Activated T-helper 17 cell treated with anti-CD3 and anti-CD28 coated beads, Interleukin-2, amount 50 U/mL, for 72 hours (primary cell): ENCODE data around the gene TCN1. TPM values are rescaled to one million over a fixed set of nuclear protein-coding genes. Genes with fewer than 3 reads are reported as not detected.
A peak's percentile ranks its signal among the peaks of the same experiment; 100 is the strongest.
"Not testable (repeated sequence)": the region's sequence is repeated elsewhere in the genome, so short reads cannot be mapped to it uniquely, and the experiment has no call there.

Experiments
- ATAC-seq: fragments of 150-1000 bp; cut with Tn5 transposase; replicated peaks from 2 replicates; pipeline ENCODE4 v1.10.0; 2021; ENCODE audit warnings: mild to moderate bottlenecking, moderate library complexity
- H3K27ac Mint-ChIP-seq: one replicate; pipeline ENCODE4 v1.8.0; 2022; ENCODE audit warnings: mixed read lengths
- H3K27me3 Mint-ChIP-seq: one replicate; pipeline ENCODE4 v1.8.0; 2022; ENCODE audit warnings: mixed read lengths
- H3K36me3 Mint-ChIP-seq: one replicate; pipeline ENCODE4 v1.8.0; 2022; ENCODE audit warnings: low read depth, mild to moderate bottlenecking, mixed read lengths
- H3K4me1 Mint-ChIP-seq: one replicate; pipeline ENCODE4 v1.8.0; 2022; ENCODE audit warnings: mixed read lengths
- H3K4me3 Mint-ChIP-seq: one replicate; pipeline ENCODE4 v1.8.0; 2022; ENCODE audit warnings: mild to moderate bottlenecking, mixed read lengths
- H3K9me3 Mint-ChIP-seq: one replicate; pipeline ENCODE4 v1.8.0; 2022; ENCODE audit warnings: mixed read lengths
- total RNA-seq, 2 donors: library from RNA; stranded (reverse); gene quantifications; one replicate each; pipeline ENCODE4 v1.2.3, GENCODE V29; 2022

Gene TCN1
- total RNA-seq, 2 donors from 2014 or later: not detected

GRCh38 chr11:59845399-59845798 is 20.9 kb downstream of the TCN1 start, which contains the start of gene CBLIF:
Gene CBLIF (minus strand): TSS chr11:59845499. CDS start chr11:59845453, 46 bp downstream.
- H3K4me3 Mint-ChIP-seq: no peak within 1 kb of the TSS
- H3K27me3 Mint-ChIP-seq: peaks cover 3% of the 10 kb centered on the region
- no peak within 1 kb of the TSS for H3K27ac Mint-ChIP-seq
- no peaks in the 10 kb centered on the region for H3K36me3 Mint-ChIP-seq
- ATAC-seq: no peak
- no peaks in the 10 kb centered on the region for H3K9me3 Mint-ChIP-seq
- H3K4me1 Mint-ChIP-seq: no peaks in the 10 kb centered on the region

- H3K36me3 Mint-ChIP-seq: no peaks in the 10 kb centered on the region
- ATAC-seq: no peak
- H3K27me3 Mint-ChIP-seq: peaks cover 8% of the 10 kb centered on the region
- H3K4me1 Mint-ChIP-seq: no peaks in the 10 kb centered on the region
- no peaks in the 10 kb centered on the region for H3K9me3 Mint-ChIP-seq
- no peak overlapping the region for H3K4me3 Mint-ChIP-seq
- H3K27ac Mint-ChIP-seq: no peak overlapping the region
Observed at GRCh38 chr11:59842316-59842715, 24.0 kb downstream of the TCN1 start.

- Mint-ChIP-seq H3K9me3 (no peaks in the 10 kb centered on the region), H3K27ac (no peak overlapping the region), H3K27me3 (peaks cover 6% of the 10 kb centered on the region), H3K4me3 (no peak overlapping the region), H3K4me1 (no peaks in the 10 kb centered on the region), H3K36me3 (no peaks in the 10 kb centered on the region)
- no peak for ATAC-seq
Observed at GRCh38 chr11:59841514-59841913, 24.8 kb downstream of the TCN1 start.

- H3K9me3 Mint-ChIP-seq: no peaks in the 10 kb centered on the region
- peaks cover 7% of the 10 kb centered on the region for H3K27me3 Mint-ChIP-seq
- H3K36me3 Mint-ChIP-seq: no peaks in the 10 kb centered on the region
Observed at GRCh38 chr11:59839615-59840014, 26.7 kb downstream of the TCN1 start.

GRCh38 chr11:59833602-59834001 is 32.7 kb downstream of the TCN1 start:
- Mint-ChIP-seq H3K4me3 (no peak overlapping the region), H3K9me3 (no peaks in the 10 kb centered on the region), H3K27ac (no peak overlapping the region), H3K4me1 (no peaks in the 10 kb centered on the region), H3K27me3 (peaks cover 8% of the 10 kb centered on the region), H3K36me3 (no peaks in the 10 kb centered on the region)
- no peak for ATAC-seq

More at GRCh38 chr11:59839615-59840014, 26.7 kb downstream of the TCN1 start:
- Mint-ChIP-seq H3K27ac (no peak overlapping the region), H3K4me1 (no peaks in the 10 kb centered on the region), H3K4me3 (no peak overlapping the region)
- no peak for ATAC-seq

GRCh38 chr11:59829358-59829757 is 36.9 kb downstream of the TCN1 start:
- Mint-ChIP-seq H3K4me3 (no peak overlapping the region), H3K4me1 (no peaks in the 10 kb centered on the region), H3K9me3 (no peaks in the 10 kb centered on the region), H3K27me3 (no peaks in the 10 kb centered on the region), H3K27ac (no peak overlapping the region), H3K36me3 (no peaks in the 10 kb centered on the region)
- no peak for ATAC-seq

- peak; percentile 60 for ATAC-seq
- H3K9me3 Mint-ChIP-seq: no peaks in the 10 kb centered on the region
- no peak overlapping the region for H3K4me3 Mint-ChIP-seq
- no peaks in the 10 kb centered on the region for H3K27me3 Mint-ChIP-seq
- H3K4me1 Mint-ChIP-seq: peaks cover 5% of the 10 kb centered on the region
- no peaks in the 10 kb centered on the region for H3K36me3 Mint-ChIP-seq
- no peak overlapping the region for H3K27ac Mint-ChIP-seq
Observed at GRCh38 chr11:59822989-59823566, 43.2 kb downstream of the TCN1 start.

- Mint-ChIP-seq H3K4me3 (no peak overlapping the region), H3K27me3 (no peaks in the 10 kb centered on the region), H3K27ac (no peak overlapping the region), H3K4me1 (peaks cover 5% of the 10 kb centered on the region), H3K36me3 (no peaks in the 10 kb centered on the region), H3K9me3 (no peaks in the 10 kb centered on the region)
- no peak for ATAC-seq
Observed at GRCh38 chr11:59818572-59818971, 47.7 kb downstream of the TCN1 start.

GRCh38 chr11:59816434-59816833 is 49.9 kb downstream of the TCN1 start:
- not testable (repeated sequence) for H3K36me3 Mint-ChIP-seq, H3K9me3 Mint-ChIP-seq, H3K27ac Mint-ChIP-seq, ATAC-seq, H3K4me1 Mint-ChIP-seq, H3K4me3 Mint-ChIP-seq, H3K27me3 Mint-ChIP-seq

GRCh38 chr11:59815754-59816153 is 50.5 kb downstream of the TCN1 start:
- no peaks in the 10 kb centered on the region for H3K27me3 Mint-ChIP-seq
- no peak overlapping the region for H3K4me3 Mint-ChIP-seq
- H3K4me1 Mint-ChIP-seq: no peaks in the 10 kb centered on the region
- no peaks in the 10 kb centered on the region for H3K9me3 Mint-ChIP-seq
- ATAC-seq: no peak
- no peak overlapping the region for H3K27ac Mint-ChIP-seq
- no peaks in the 10 kb centered on the region for H3K36me3 Mint-ChIP-seq

- Mint-ChIP-seq H3K27ac (no peak overlapping the region), H3K36me3 (peaks cover 12% of the 10 kb centered on the region), H3K9me3 (no peaks in the 10 kb centered on the region), H3K27me3 (no peaks in the 10 kb centered on the region), H3K4me3 (peak overlapping the region; percentile 36), H3K4me1 (no peaks in the 10 kb centered on the region)
- ATAC-seq: no peak
Observed at GRCh38 chr11:59814021-59814420, 52.3 kb downstream of the TCN1 start.

GRCh38 chr11:59813364-59813763 is 52.9 kb downstream of the TCN1 start:
- H3K9me3 Mint-ChIP-seq: no peaks in the 10 kb centered on the region

GRCh38 chr11:59812220-59812619 is 54.1 kb downstream of the TCN1 start:
- Mint-ChIP-seq H3K4me1 (no peaks in the 10 kb centered on the region), H3K4me3 (peak overlapping the region; percentile 89), H3K27me3 (no peaks in the 10 kb centered on the region), H3K27ac (no peak overlapping the region), H3K9me3 (no peaks in the 10 kb centered on the region), H3K36me3 (peaks cover 30% of the 10 kb centered on the region)
- no peak for ATAC-seq

More at GRCh38 chr11:59813364-59813763, 52.9 kb downstream of the TCN1 start:
- H3K27ac Mint-ChIP-seq: no peak overlapping the region
- H3K4me3 Mint-ChIP-seq: no peak overlapping the region
- H3K4me1 Mint-ChIP-seq: no peaks in the 10 kb centered on the region
- no peak for ATAC-seq
- no peaks in the 10 kb centered on the region for H3K27me3 Mint-ChIP-seq
- peaks cover 18% of the 10 kb centered on the region for H3K36me3 Mint-ChIP-seq

GRCh38 chr11:59810911-59811259 is 55.4 kb downstream of the TCN1 start:
- H3K36me3 Mint-ChIP-seq: peaks cover 43% of the 10 kb centered on the region

GRCh38 chr11:59810189-59810910 is 55.9 kb downstream of the TCN1 start, which contains the start of gene MRPL16:
Gene MRPL16 (minus strand): TSS chr11:59810778. CDS start chr11:59810658, 120 bp downstream.
- H3K36me3 Mint-ChIP-seq: peaks cover 48% of the 10 kb centered on the region

More at GRCh38 chr11:59810911-59811259, 55.4 kb downstream of the TCN1 start:
- H3K27ac Mint-ChIP-seq: peak overlapping the region; percentile 88
- H3K4me1 Mint-ChIP-seq: no peaks in the 10 kb centered on the region
- H3K27me3 Mint-ChIP-seq: no peaks in the 10 kb centered on the region
- H3K9me3 Mint-ChIP-seq: no peaks in the 10 kb centered on the region
- peak; percentile 1 for ATAC-seq
- peak overlapping the region; percentile 89 for H3K4me3 Mint-ChIP-seq

More at GRCh38 chr11:59810189-59810910, 55.9 kb downstream of the TCN1 start, which contains the start of gene MRPL16:
- H3K9me3 Mint-ChIP-seq: no peaks in the 10 kb centered on the region
- H3K27me3 Mint-ChIP-seq: no peaks in the 10 kb centered on the region
- no peaks in the 10 kb centered on the region for H3K4me1 Mint-ChIP-seq
- H3K4me3 Mint-ChIP-seq: peak within 1 kb of the TSS; percentile 89
- H3K27ac Mint-ChIP-seq: peak within 1 kb of the TSS; percentile 88
- ATAC-seq: peak; percentile 98
